H7 (cell line): ENCODE data around the gene VRK2. TPM values are rescaled to one million over a fixed set of nuclear protein-coding genes. Genes with fewer than 3 reads are reported as not detected.
A peak's percentile ranks its signal among the peaks of the same experiment; 100 is the strongest.

Source experiments
- DNase-seq: peaks from one replicate; pipeline ENCODE4 v3.0.0; 2012
- H3K27me3 ChIP-seq: 2 replicates; pipeline ENCODE4 v1.6.0; 2011; ENCODE audit warnings: mild to moderate bottlenecking, low read length; ENCODE audit not compliant: control insufficient read depth, insufficient read depth
- H3K36me3 ChIP-seq: replicated peaks from 2 replicates; pipeline ENCODE4 v1.5.1; 2011; ENCODE audit warnings: low read length; ENCODE audit not compliant: control insufficient read depth, insufficient read depth
- H3K4me3 ChIP-seq: 2 replicates; pipeline ENCODE4 v1.5.1; 2011; ENCODE audit warnings: low read depth, mild to moderate bottlenecking, control low read depth, low read length, moderate library complexity; ENCODE audit not compliant: insufficient read depth
- total RNA-seq: library from RNA; depleted of rRNA; stranded (reverse); fragments of >200 nt; shearing (Covaris generic); gene quantifications from 2 replicates; pipeline ENCODE4 v1.2.3, GENCODE V29; 2014; rRNA removed

VRK2 gene
- 19.4 and 27.0 TPM in 2 replicates for total RNA-seq

DNA sequence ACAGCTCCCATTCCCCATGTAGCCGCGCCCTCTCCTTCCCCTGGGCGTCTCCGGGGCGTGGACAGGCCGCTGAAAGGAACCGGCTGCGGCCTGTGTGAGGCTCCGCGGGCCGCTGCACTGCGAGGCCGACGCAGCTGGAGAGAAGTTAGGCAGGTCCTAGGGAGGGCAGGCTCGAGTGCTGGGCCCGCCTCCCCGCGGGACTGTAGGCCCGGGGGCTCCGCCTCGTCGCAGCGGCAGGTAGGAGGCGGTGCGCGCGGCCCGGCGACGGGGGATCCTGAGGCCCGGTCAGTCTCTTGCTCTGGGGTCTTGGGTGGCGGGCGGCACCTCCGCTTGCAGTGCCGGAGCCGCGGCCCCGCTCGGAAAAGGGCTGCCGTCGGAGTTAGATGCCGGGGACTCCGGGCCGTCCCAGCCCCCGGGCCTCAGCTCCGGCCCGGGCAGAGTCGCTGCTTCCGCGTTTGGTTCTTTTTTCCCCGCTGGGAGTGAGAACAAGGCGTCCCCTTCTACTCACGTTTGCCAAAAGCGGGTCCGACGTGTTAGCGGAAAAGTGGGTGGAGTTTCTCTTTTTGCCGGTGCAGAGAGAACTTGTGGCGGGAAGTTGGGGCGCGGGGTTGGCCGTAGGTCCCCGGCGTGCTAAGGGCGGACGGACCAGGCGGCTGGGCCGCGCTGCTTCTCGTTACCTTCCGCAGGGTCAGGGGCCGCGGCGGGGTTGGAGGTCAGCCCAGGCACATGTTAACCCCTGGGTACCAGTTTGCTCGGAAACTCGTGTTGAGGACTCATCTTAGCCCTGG is at the start of gene VRK2:
VRK2 (plus strand) TSS at position 222 of the 788 bp plus-strand sequence. CDS start 2,026 bp downstream, outside the sequence.
- Histone ChIP-seq H3K4me3 (peak within 1 kb of the TSS; percentile 75), H3K36me3 (no peaks in the 10 kb centered on the region), H3K27me3 (no peaks in the 10 kb centered on the region)
- peak; percentile 90 for DNase-seq

DNA sequence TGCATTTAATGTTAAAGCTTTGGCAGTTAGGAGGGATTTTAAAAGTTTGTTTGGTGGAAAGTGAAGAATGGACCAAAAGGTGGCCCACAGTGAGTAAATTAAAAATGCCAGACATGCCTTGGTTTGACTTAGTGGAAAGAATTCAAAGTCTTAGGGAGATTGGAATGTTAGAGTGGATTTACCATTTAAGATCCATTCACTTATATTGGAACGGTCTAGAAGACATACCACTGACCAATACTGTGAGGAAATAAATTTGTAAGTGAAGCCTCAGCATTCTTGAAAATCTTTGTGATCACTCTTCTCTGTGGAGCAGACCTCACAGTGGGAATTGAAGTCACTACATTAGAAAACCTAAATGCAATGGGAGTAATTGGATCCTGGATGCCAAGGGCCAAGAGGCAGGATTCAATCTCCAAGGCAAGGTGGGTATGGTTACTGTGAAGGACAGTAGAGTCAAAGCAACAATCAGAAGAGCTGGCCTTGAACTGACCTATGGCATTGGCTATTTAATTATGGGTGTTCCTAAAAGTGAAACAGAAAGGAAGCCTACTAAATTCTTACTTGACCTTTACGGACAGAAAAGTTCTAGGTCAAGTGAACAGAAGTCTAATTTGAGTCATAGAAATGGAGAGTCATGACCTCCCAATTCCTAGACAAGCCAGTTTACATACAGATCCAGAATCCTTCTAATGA is 40.2 kb upstream of the VRK2 start:
- H3K36me3 ChIP-seq = no peaks in the 10 kb centered on the region
- H3K27me3 ChIP-seq = no peaks in the 10 kb centered on the region
- no peak overlapping the region for H3K4me3 ChIP-seq
- DNase-seq = no peak

DNA sequence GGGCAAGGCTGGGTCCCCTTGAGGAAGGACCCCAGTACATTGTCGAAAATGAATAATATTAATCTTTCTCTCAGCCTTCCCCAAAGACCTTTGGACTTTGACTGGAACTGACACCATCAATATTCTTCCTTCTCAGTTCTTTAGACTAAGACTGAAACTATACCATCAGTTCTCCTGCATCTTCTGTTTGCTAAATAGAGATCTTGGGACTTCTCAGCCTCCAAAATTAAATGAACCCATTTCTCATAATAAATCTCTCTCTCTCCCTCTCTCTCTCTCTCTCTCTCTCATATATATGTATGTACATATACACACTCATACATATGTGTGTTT is 39.7 kb upstream of the VRK2 start:
- Histone ChIP-seq H3K4me3 (no peak overlapping the region), H3K36me3 (no peaks in the 10 kb centered on the region), H3K27me3 (no peaks in the 10 kb centered on the region)
- DNase-seq = no peak

DNA sequence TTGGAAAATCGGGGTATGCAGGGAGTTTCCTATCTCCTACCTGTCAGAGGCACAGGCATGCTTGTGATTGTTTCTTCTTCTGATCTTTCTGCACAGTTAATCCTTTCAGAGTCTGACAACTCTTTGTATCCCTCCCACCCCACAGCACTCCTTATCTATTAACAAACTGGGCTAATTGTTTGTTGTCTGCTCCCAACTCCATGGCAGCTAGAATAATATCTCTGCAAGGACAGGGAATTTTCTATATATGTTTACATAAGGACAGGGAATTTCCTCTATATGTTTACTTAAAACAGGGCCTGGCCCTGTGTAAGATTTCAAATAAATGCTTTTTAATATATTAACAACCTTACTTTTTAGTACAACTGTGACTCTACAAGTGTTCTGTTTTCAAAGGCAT is 36.0 kb upstream of the VRK2 start:
- no peaks in the 10 kb centered on the region for H3K27me3 ChIP-seq
- no peaks in the 10 kb centered on the region for H3K36me3 ChIP-seq
- DNase-seq = no peak
- no peak overlapping the region for H3K4me3 ChIP-seq

DNA sequence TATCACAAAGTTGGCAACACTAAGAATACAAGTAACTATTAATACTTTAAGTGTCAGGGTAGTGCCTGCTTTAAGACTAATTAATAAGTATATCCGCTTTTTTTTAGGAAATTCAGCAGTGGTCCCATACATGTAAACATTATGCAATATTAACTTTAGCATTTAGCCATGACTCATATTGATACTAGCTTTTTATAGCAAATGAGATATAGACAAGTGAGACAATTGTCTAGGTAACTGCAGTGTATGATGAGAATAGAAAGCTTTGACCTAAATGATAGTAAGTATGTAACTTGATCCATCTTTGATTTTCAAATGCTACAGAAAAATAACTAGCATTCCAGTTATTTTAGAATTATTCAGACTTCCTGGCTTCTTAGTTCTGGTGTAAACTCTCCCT is 27.4 kb upstream of the VRK2 start:
- no peak overlapping the region for H3K4me3 ChIP-seq
- no peak for DNase-seq
- no peaks in the 10 kb centered on the region for H3K27me3 ChIP-seq
- H3K36me3 ChIP-seq = no peaks in the 10 kb centered on the region

DNA sequence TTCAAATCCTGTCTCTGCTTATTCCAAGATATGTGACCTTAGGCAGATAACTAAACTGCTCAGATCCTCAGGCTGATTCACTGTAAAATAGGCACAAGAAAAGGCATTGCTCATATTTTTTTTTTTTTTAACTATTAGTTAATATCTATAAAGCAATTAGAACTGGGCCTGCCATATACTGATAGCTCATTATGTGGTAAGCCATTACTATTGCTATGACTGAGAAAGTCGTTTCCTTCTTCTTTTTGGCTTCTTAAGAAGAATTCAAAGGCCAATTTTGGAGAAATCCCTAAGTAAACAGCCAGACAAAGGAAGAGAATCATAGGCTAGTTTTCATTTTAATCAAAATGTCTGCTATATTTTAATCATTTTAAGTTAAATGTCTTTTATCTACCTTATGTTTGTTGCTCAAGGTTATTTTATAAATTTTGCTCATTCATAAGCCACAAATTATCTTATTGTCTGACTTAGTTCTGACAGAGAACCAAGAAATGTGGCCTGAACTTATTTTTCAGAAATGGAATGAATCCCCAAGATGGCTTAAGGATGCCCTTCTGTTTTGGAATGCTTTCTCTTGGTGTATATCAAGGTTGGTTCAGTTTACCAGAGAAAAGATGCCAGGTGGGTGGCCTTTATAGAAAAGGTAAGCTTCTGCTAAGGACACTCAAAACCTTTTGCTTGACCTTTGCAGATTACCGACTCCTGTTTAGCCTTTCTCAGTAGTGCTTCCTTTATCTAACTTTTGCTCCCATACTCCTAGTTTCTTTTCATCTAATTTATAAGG is 21.3 kb upstream of the VRK2 start:
- Histone ChIP-seq H3K27me3 (no peaks in the 10 kb centered on the region), H3K4me3 (no peak overlapping the region), H3K36me3 (no peaks in the 10 kb centered on the region)
- DNase-seq = no peak

DNA sequence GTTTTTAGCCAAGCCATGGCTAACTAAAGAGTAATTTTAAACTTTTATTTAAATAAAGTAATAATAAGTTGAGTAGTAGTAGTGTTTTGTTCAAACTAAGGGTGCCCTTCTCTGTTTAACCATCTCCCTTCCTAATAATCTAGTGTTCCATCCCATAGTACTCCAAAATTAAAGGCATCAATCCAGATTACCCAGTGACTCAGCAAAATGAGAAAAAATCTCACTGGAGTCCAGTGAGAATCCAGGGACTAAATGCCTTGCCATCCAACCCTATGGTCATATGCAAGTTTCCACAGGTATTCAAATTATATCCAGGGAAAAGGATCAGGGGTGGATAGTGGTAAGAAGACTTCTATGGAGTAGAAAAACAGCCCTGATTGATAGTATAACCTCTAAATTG is 19.6 kb upstream of the VRK2 start:
- Histone ChIP-seq H3K27me3 (no peaks in the 10 kb centered on the region), H3K4me3 (no peak overlapping the region), H3K36me3 (no peaks in the 10 kb centered on the region)
- no peak for DNase-seq

DNA sequence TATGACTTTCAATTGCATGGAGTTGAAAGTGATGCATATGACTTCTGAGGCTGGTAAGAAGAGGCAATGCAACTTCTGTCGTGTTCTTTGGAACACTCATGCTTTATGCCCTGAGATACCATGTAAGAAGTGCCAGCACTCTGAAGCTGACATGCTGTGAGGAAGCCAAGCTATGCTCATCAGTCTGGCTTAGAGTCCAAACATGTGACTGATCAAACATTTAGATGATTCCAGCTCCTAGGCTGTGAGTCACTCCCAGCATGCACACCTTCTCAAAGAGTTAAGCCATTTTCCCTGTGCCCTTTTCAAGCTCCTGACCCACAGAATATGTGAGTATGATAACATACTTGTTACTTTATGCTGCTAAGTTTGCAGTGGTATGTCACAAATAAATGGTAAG is 15.8 kb upstream of the VRK2 start:
- no peak overlapping the region for H3K4me3 ChIP-seq
- DNase-seq = no peak
- H3K36me3 ChIP-seq = no peaks in the 10 kb centered on the region
- no peaks in the 10 kb centered on the region for H3K27me3 ChIP-seq

DNA sequence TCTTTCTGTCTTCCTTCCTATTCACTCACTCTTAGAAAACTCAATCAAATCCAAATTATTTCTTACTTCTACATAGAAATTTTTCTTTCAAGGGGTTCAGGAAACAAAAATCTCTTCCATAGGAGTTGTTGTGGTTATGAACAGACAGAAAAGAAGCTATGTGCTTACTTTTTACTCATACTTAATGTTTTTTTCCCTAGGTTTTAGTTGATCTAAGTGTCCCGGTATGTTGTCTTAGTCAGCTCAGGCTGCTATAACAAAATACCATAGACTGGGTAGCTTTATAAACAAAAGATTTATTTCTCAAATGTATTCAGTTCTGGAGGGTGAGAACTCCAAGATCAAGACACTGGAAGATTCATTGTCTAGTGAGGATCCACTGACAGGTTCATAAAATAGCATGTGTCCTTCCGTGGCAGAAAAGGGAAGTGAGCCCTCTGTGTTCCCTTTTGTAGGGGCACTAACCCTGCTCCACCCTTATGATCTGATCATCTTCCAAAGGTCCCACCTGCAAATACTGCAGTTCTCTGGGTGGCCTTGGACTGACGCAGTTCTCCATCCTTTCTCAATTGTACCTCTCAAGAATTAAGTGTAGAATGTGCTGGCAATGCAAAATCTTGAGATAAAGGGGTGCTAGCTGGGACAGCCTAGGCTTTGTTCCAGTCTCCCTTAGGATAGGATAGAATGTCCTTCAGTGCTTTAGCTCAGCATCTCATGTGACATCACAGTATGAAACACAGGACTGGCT is 14.4 kb upstream of the VRK2 start:
- Histone ChIP-seq H3K4me3 (no peak overlapping the region), H3K36me3 (no peaks in the 10 kb centered on the region), H3K27me3 (no peaks in the 10 kb centered on the region)
- DNase-seq = no peak

DNA sequence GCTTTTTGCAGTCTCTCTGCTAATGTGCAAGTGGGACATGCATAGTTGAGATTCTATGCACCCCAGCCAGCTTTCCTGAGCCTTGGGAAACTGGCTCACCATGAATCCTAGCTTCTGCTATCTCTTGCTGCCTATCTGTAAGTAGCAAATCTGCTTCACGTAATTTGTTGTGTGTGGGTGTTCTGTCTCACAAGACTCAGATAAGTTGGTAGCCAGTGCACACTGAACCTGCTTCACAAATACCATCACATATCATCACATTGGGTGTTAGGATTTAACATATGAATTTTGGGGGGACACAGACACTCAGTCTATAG is 13.9 kb upstream of the VRK2 start:
- Histone ChIP-seq H3K4me3 (no peak overlapping the region), H3K27me3 (no peaks in the 10 kb centered on the region), H3K36me3 (no peaks in the 10 kb centered on the region)
- DNase-seq = no peak

DNA sequence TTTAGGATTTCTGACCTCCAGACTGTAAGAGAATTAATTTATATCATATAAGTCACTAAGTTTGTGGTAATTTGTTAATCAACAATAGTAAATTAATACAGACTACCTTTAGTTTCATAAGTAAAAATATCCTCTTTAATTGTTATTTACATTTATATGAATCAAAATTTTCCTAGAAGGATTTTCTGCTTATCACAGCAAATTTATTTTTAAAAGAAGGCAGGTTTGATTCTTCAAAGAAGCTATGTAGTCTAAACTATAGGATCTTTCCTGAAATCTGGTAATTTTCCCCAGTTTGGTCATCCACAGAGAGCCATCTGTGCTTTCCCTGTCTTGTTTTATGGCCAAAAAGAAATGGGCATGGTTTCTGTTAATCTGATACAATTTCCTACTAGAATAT is 13.1 kb upstream of the VRK2 start:
- DNase-seq = no peak
- Histone ChIP-seq H3K27me3 (no peaks in the 10 kb centered on the region), H3K4me3 (no peak overlapping the region), H3K36me3 (no peaks in the 10 kb centered on the region)

DNA sequence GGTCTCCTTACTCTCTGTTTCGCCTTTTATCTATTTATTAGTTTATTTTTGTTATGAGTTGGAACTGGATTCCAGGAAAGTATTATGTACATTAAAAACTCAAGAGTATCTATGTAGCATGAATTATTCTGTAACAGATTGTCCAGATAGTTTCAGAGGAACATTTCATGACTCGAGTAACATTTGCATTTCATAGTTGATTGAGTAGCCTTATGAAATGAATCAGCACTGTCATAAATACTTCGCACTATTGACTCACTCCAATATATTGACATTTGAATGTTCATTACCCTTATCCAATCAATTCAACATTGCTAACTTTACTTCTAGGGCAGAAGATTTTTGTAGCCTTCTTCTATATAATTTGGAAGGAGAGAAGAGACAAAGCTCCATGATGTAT is 11.3 kb upstream of the VRK2 start:
- H3K4me3 ChIP-seq = no peak overlapping the region
- no peak for DNase-seq
- no peaks in the 10 kb centered on the region for H3K36me3 ChIP-seq
- H3K27me3 ChIP-seq = no peaks in the 10 kb centered on the region

DNA sequence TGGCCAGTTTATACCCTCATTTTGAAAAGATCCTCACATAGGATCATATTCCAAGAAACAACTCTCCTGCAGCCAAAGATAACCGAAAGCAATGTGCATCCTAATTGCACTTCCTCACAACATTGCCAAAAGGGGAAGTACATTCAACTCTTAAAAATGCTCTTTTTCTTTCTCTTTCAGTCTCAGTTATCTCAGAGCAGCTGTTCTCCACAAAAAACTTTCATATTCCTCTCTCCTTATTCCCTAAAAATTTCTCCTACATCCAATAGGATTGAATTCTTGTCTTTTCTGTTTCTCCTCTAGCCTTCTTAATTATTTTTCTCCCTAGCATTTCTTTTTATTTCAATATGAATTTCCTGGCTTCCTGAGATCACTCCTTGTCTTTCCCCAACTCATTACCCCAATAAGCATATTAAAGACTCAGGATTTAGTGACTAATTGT is 7.4 kb upstream of the VRK2 start:
- Histone ChIP-seq H3K27me3 (no peaks in the 10 kb centered on the region), H3K4me3 (no peak overlapping the region), H3K36me3 (no peaks in the 10 kb centered on the region)
- DNase-seq = no peak

DNA sequence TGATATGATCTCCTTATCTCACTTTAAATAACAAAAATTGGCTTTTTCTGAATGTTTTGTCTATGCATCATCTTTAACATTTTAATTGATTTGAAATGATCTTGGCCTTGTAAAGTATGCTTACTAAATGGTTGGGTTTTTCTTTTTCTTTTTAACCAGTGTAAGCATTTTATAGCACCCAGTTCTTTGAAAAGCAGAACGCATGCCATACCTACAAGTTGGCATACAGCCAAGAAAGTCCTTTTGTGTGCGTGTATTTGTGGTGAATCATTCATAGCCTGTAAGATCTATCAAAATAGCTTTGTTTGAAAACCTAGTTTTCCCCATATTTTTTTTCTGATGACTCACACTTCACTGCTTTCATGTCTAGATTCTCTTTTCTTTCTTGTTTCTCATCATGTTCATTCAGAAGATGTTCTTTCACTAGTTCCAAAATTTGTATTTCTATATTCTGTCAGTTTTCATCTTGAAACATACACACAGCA is 4.1 kb upstream of the VRK2 start:
- no peaks in the 10 kb centered on the region for H3K36me3 ChIP-seq
- no peak overlapping the region for H3K4me3 ChIP-seq
- H3K27me3 ChIP-seq = no peaks in the 10 kb centered on the region
- no peak for DNase-seq
